Stimulated activated CD4-positive, alpha-beta T cell treated with anti-CD3 and anti-CD28 coated beads, TNF-alpha, amount 100 ng/mL, for 24 hours (primary cell): ENCODE results near the gene LRMDA.
"Not testable (repeated sequence)": the region's sequence is repeated elsewhere in the genome, so short reads cannot be mapped to it uniquely, and the experiment has no call there.

Source experiments
- DNase-seq, 3 experiments: peaks; one replicate each; pipeline ENCODE4 v3.0.0-alpha.2; 2020; ENCODE audit warnings: low read depth in 3 of 3

LRMDA gene

DNA sequence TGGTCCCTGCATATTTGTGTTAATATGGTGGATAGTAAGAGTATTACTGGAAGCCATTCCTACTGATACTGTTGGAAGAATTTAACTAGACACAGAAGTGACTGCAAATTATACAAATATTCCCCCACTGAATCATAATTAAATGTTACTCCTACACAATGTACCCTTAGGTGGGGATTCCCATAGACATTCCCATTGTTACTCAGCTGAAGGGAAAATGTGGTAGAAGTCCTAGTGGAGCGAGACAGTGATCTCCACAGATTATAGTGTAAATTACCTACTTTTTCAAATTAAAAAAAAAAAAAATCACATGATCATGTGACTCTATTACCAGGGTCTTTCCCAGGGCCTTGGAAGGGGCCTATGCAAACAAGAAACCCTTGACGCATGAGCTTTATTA is 611.8 kb downstream of the LRMDA start:
- no peak for DNase-seq

DNA sequence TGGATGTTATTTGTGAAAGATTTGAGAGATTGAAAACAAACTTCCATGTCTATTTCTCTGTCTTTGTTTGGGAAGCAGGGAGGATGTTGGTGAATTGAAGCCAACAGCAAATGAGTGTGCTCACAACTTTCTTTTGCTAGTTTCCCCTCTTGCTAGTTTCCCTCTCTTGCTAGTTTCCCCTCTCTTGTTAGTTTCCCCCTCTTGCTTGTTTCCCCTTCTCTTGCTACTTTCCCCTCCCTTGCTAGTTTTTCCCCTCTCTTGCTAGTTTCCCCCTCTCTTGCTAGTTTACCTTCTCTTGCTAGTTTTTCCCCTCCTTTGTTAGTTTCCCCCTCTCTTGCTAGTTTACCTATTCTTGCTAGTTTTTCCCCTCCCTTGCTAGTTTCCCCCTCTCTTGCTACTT is 613.3 kb downstream of the LRMDA start:
- DNase-seq, result no peak

DNA sequence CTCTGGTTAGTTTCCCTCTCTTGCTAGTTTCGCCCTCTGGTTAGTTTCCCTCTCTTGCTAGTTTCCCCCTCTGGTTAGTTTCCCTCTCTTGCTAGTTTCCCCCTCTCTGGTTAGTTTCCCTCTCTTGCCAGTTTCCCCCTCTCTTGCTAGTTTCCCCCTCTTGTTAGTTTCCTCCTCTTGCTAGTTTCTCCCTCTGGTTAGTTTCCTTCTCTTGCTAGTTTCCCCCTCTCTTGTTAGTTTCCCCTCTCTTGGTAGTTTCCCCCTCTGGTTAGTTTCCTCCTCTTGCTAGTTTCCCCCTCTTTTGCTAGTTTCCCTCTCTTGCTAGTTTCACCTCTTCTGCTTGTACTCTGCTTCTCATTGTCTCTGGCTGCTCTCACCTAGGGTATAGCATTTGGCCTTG is 613.8 kb downstream of the LRMDA start:
- DNase-seq, result no peak

DNA sequence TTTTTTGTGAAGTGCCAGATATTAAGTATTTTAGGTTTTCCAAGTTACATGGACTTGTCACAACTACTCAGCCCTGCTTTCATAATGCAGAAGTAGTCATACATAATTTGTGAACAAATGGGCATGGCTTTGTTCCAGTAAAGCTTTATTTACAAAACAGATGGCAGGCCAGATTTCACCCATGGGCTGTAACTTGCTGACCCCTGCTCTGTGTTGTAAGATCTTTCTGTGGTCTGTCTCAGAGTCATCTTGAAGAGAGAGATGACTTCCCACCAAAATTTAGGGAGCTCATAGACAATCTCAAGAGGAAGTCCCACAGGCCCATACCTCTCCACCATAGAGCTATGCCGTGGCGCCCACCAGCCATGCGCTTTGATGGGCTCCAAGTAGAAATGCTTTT is 616.1 kb downstream of the LRMDA start:
- DNase-seq, result no peak

DNA sequence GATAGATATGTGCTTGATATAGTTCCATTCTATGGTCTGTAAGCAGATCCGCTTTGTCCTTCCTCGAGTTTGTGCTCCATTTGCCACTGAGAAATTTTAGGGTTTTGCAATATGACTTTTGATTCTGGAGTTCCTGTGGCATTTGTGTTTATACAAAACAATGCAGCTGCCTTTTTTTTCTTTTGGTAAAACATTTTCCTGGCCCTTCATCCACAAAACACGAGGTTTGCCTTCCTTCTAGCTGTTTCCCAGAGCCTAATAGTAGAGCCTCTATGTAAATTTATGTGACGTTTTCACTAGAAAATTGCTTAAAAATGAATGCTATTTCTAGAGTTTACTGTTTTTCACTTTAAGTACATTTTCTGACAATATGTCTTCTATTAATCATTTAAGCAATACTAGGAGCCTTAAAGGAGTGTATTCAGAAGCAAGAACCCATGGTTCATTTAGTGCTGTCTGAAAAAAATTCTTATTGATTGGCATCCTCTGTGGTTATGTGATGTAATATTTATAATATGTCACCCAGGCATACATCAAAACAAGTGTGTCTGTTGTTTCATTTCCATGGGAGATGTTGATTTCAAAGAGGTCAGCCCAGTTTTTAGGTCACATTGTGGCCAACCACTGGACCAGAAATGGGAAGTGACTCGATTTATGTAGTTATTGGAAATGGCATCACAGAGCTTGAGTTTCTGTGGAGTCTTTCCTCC is 618.3 kb downstream of the LRMDA start:
- DNase-seq, result no peak

DNA sequence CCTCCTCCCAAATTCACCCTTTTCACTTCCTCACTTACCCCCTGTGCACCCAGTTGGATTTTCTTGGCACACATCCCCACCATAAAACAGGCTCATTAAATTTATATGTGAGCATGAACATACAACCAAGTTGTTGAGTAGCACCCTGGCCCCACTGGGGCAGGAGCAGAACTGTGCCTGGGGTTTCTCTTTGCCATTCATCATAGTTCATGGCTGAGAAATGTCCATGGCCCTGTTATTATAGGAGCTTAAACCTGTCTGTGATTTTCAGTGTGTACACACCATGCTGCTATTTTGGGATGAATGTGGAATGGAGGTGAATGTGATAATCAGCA is 618.8 kb downstream of the LRMDA start:
- DNase-seq, result no peak

DNA sequence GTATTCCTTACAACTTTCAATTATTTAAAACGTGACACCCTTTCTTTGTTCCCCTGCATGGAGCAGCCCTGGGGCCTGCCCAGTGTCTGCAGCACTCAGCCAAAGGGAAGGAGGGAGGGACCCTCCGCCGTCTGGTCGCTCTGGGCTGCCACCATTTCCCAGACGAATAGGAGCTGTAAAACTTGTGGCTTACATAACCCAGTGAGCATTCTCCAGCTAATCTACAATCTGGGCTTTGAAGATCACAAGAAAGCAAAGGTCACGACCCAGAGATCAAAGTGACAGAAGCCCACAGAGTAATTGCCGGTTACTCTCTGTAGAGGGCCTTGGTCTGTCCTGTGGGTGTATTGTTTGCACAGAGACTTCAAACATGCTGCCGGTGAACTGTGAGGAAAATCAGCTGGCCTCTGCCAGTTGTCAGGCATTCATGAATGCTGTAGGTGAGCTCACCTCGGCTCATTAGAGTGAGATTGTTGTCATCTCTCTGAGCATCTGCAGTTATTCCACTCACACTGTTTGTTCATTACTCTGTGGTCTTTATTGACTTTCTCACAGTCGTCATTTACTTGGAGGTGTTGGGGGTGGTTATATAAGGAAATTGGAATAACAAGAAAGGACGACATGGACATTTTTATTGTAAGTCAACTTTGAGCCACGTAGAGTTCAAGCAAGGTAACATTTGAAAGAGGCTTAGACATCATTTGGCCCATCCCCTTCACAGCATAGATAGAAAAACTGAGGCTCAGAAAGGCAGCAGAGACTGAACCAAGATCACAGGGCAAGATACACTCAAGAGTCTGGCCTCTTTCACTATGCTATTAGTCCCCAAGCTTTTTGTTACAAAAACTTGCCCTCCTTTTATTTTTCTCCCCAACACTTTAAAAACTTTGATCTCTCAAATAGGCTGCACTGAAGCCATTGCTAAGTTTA is 619.8 kb downstream of the LRMDA start:
- DNase-seq, result no peak

DNA sequence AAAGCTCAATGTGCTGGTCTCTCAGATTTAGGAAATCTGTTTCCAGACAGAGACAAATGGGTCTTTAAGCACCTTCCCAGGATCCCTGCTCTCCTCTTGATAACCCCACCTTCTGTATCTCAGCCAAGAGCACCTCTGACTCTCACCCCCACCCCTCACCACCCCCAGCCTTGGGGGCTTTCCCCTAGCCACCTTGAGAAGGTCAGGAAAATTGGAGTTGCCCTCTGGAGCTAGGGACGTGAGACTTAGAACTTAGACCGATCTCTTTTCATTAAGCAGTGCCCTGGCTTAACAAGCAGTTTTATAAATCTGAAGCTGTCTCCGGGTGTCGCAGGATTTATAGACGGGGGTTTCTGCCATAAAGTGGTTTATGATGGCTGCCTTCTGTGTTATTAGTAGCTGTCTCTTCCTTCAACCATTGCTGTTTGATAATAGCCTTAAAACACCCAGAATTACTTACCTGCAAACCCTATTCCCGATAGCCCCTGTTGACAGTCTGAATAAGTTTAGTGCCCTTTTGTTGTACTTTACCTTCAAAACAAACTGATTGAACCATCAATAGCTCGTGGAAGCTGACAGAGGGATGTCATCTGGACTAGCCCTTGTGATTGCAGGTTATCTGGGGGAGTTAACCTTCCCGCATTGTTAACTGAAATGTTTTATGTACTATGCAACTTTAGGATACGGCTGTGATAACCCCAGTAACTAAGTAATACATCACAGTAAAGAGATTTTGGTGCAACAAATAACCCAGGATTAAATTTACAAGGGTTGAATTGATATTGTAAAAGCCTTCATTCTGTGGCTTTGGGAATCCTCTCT is 621.5 kb downstream of the LRMDA start:
- DNase-seq, result no peak

DNA sequence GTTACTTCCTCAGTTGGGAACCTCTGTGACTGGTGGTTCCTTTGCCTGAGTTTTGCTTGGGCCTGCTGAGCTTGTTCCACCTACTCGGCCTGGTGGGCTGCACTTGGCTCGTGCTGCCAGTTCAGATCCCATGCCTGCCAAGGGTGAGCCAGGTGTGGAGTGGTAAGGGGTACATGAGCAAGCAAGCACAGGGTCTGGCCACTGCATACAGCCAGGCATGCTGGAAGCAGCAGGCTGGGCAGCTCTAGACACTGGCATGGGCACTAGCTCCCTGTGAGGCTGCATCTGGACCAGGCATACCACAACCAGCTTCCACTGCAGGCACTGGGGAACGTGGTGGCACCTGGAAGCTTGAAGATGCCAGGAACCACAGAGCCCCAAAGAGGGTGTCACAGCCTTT is 624.0 kb downstream of the LRMDA start:
- DNase-seq, result no peak

DNA sequence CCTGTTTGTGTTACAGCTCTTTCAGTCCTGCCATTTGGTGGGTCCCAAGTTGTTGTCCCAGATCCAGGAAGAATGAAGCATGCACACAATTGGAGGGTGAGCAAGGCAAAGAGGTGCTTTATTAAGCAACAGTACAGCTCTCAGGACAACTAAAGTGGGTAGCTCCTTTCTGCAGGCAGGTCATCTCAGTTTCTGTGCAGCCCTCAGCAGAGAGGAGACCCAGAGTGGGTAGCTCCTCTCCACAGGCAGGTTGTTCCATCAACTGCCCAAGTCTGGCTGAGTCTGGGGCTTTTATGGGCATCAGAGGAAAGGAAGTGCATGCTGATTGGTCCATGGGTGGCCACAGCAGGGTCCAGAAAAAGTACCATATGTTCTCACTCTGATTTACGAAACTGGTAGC is 624.5 kb downstream of the LRMDA start:
- DNase-seq, result no peak

DNA sequence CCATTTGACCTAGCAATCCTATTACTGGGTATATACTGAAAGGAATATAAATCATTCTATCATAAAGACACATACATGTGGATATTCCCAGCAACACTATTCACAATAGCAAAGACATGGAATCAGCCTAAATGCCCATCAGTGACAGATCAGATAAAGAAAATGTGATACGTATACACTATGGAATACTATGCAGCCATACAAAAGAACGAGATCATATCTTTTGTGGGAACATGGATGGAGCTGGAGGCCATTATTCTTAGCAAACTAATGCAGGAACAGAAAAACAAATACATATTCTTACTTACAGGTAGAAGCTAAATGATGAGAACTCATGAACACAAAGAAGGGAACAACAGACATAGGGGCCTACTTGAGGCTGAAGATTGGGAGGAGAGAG is 629.6 kb downstream of the LRMDA start:
- not testable (repeated sequence) for DNase-seq

DNA sequence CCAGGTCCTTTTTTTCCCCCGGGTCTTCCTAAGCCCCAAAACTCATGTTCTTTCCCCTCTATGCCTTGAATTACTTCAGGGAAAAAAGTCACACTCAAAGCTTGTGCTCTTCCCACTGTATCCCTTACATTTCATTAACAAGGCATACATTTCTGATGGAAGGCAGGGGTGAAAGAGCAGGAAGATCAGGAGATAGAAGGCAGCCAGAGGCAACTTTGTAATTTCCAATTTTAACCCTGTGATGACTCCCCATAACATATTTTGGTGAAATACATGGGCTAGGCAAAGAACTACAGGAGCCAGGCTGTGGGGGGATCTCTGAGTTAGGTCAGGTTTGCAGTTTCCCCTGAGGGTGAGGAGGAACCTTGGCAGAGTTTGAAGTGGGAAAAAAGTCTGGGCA is 635.0 kb downstream of the LRMDA start:
- DNase-seq, result no peak

DNA sequence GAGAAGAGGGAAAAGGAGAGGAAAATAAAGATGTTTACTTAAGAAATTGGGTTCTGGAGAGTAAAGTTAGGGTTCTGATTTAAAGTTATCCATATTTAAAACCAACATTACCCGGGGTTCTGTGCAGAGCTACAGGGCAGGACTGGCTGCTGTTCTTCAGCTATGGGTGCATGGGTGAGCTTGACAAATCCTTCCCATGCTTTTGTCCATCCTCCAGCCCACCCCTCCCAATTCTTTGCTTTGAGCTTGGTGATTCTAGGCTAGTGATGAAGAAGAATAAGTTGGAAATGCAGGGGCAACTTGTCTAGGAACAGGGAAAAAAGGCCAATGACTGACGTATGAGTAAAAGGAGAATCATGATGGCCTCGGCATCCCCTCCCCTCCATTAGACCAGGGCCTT is 636.0 kb downstream of the LRMDA start:
- no peak for DNase-seq

DNA sequence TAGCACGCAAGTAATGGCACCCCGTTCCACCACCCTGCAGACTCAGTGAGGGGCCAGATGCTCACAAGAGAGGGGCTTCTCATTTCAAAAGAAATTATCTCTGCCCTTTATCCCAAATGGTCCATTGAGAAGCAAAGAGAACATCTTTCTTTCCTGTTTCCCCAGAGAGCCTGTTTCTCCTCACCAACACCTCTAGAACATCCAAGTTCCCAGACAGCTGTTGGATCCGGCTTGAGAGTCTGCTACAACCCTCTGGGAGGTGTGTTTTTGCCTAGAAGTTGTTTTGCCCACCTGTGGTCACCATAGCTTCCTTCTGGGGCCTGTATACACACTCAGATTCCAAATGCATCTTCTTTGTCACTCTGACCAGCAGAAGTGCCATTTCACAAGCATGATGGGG is 637.4 kb downstream of the LRMDA start:
- no peak for DNase-seq

DNA sequence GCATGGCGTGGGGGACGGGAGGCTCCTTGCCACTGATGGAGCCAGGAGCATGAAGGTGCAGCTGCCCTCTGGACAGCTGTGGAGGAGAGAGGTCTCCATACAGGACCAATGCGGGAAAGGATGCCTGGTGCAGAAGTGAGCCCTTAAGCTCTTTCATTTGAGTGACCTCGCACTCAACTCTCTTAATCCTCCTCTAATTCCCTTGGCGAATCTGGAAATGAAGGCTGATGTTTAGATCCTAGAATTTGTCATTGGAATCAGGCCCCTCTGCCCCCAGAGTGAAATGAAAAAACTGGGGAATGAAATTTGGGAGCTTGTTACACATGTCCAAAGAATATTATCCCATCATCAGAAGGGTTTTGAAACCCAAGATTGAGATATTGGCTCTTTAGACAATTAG is 639.5 kb downstream of the LRMDA start:
- no peak for DNase-seq

DNA sequence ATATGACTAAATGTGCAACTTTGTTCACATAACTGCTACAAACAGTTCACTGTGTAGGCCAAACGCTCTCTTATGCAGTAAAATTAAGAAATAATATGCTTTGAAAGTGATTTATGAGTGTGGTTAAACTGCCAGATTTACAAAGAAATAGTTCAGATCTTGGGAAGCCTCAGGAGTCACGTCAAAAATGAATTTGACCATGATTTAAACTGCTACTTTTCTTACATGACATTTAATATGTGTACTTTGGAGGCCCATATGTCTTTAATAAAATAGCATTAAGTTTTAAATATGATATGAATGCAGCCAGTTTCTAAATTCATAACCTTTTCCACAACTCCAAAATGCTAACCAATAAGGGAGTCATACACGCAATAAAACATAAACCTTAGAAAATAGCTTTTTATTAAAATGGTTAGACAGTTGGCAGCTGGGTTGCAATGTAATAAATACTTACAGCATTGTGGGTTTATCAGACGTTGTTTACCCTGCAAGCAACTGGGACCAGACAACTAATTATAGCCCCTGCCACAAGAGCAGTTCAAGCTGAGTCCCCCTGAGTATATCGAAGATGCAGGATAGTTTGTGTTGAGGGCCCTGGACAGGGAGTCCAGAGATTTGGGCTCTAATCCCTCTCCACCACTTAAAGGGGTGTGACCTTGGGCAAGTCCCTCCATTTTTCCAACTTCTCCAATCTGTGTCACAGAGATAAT is 640.4 kb downstream of the LRMDA start:
- DNase-seq, result no peak

DNA sequence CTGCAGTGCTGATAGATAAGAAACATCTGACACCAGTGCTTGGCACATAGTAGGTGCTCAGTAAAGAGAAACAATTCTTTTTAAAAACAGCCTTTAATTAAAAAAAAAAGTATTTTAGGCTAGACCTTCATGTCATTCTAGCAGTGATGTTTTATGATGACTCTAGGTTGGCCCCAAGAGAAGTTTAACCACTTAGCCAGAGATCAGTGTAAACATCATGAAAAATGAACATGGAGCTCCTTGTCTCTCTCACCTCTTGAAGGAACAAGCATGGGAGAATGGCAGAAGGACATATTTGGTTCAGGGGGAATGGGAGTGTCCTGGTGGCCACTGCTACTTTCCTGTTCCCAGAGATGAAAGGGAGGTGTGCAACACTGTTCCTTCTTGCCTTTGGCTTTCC is 641.0 kb downstream of the LRMDA start:
- no peak for DNase-seq

DNA sequence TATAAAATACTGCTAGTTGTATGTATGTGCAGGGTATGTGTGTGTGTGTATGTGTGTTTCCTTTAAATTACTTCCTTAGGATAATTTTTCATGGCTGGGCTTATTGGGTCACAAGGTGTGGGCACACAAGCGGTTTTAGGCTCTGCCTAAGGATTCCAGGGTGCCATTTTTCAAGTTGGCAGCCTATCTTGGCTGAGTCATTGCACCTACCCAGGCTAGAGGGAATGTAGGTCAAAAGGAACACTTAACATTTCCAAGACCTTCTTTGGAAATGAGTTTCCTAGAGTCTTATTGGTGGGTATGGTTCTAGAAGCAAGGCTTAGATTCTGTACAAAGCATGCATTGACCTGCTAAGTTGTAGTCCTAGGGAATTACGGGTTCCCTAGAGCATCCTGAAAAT is 642.1 kb downstream of the LRMDA start:
- no peak for DNase-seq

DNA sequence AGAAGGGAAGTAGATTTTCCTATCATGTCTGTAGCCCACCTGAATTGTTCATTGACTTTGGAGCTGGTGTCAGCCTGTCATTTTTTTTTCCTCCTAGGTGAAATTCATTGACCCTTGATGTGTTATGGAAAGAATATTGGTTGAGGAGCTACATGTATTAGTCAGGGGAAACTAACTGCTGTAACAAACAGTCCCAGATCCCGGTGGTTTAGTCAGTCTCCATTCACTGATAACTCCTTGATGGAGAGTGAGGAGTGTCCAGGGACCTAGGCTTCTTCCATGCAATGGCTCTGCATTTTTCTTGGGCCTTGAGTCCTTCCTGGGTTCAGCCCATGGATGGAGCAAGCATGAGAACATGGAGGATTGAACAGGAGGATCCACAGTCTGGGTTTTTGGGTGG is 643.2 kb downstream of the LRMDA start:
- no peak for DNase-seq

DNA sequence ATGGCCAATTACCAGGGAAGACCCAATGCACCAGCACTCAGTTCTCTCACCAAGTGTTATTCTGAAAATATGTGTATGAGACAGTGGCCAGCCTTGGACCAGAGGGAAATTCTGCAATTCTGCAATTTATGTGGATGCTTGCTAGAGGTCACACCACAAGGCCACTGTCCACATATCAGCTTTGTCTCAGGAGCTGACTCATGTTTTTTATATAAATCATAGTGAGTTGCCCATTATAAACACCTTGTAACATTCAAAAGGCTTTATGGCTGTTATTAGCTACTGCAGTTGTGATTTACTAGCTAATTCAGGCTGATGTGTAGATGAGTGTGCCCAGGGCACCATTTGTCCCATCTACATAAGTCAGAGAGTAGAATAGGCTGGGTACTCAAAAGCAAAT is 649.0 kb downstream of the LRMDA start:
- DNase-seq, result no peak

DNA sequence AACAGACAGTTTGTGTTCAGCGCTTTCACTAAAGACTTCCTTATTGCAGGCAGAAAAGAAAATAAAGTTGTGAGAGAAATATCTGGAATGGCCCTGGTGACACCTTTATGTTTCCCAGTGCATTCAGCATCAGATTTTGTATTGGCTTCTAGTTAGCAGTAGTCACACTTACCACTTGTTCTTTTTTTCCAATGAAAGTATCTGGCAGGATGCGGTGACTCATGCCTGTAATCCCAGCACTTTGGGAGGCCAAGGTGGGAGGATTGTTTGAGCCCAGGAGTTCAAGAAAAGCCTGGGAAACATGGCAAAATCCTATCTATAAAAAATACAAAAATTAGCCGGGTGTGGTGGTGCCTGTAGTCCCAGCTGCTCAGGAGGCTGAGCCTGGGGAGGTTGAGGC is 649.6 kb downstream of the LRMDA start:
- no peak for DNase-seq

DNA sequence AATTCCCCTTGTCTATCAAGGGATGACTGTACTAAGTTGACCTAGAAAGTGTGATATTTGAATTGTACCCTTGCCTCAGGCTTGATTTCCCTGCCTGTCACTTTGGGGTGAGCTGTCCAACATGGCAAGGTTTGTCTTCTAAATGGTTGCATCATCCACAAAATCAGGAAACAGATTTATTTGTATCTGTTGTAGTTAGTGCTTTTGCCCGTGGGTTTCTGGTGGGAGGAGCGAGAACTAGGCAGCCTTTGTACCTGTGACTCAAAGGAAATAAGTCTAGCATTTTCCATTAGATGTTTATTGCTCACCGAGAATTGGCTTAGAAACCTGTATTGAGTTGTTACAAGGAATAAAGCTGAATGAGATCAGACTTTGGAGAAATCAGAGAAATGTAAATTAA is 650.8 kb downstream of the LRMDA start:
- no peak for DNase-seq
